ENCODE data around the gene CMSS1. TPM values are rescaled to one million over a fixed set of nuclear protein-coding genes. Genes with fewer than 3 reads are reported as not detected.

CMSS1 gene
- total and polyA plus RNA-seq, 2 of the 13 experiments (the other 11 are each of a cell fraction or from before 2014, with no cell fraction given), result 6.4 to 48.7 TPM

- TF ChIP-seq FUBP1 (CRISPR knock-in tag; IDR thresholded peaks at IDR 0.05; ENCODE audit: borderline replicate concordance), result no peak
- peak; percentile 47; the same call in 1 of the 2 replicates for TF ChIP-seq ZNF264 (CRISPR knock-in tag; IDR thresholded peaks at IDR 0.05)
- no peak for TF ChIP-seq PHF5A (CRISPR knock-in tag; IDR thresholded peaks at IDR 0.05; ENCODE audit: low read depth, unreplicated experiment)
- no peak for TF ChIP-seq FOXA1 (IDR thresholded peaks at IDR 0.05)
- no peak for TF ChIP-seq FOXA1 (CRISPR knock-in tag; IDR thresholded peaks at IDR 0.05)
- no peak for TF ChIP-seq PHF8 (CRISPR knock-in tag; IDR thresholded peaks at IDR 0.05)
- no peak for TF ChIP-seq PTBP1 (IDR thresholded peaks at IDR 0.05; ENCODE audit: low read depth, low read length, poor library complexity, severe bottlenecking)
- no peak for TF ChIP-seq KDM6A (CRISPR knock-in tag; IDR thresholded peaks at IDR 0.05; ENCODE audit: low read depth)
- TF ChIP-seq NFE2L2 (IDR thresholded peaks at IDR 0.05; ENCODE audit: low read length), result no peak
- TF ChIP-seq DDIT3 (CRISPR knock-in tag; IDR thresholded peaks at IDR 0.05), result no peak
- no peak for TF ChIP-seq ZUFSP (CRISPR knock-in tag; IDR thresholded peaks at IDR 0.05; ENCODE audit: borderline replicate concordance)
- no peak for TF ChIP-seq ZFP36L1 (CRISPR knock-in tag; IDR thresholded peaks at IDR 0.05)
- no peak for TF ChIP-seq STAT5B (CRISPR knock-in tag; IDR thresholded peaks at IDR 0.05)
- peak; percentile 39; the same call in 1 of the 2 replicates for TF ChIP-seq PHF21A (CRISPR knock-in tag; IDR thresholded peaks at IDR 0.05)
- TF ChIP-seq GMEB2 (CRISPR knock-in tag; IDR thresholded peaks at IDR 0.05; ENCODE audit: low read depth), result no peak
- TF ChIP-seq ZNF772 (CRISPR knock-in tag; IDR thresholded peaks at IDR 0.05), result no peak
- TF ChIP-seq THAP11 (CRISPR knock-in tag; IDR thresholded peaks at IDR 0.05), result 0 out of 2 replicates have a peak, but pooled peaks have one; percentile 25
- TF ChIP-seq SIN3A (IDR thresholded peaks at IDR 0.05; ENCODE audit: borderline replicate concordance, low read depth, low read length), result no peak
- TF ChIP-seq CSRNP1 (CRISPR knock-in tag; IDR thresholded peaks at IDR 0.05), result no peak
- TF ChIP-seq POGZ (CRISPR knock-in tag; IDR thresholded peaks at IDR 0.05), result peak; percentile 86
- no peak for TF ChIP-seq ZBTB1 (CRISPR knock-in tag; IDR thresholded peaks at IDR 0.05; ENCODE audit: borderline replicate concordance)
- no peak for TF ChIP-seq SMAD1 (CRISPR knock-in tag; IDR thresholded peaks at IDR 0.05; ENCODE audit: borderline replicate concordance, low read depth)
- TF ChIP-seq TBL1XR1 (IDR thresholded peaks at IDR 0.05; ENCODE audit: borderline replicate concordance, low read length, partially characterized antibody), result no peak
These were observed 280.5 kb downstream of the CMSS1 start (continued) for GRCh38 chr3:100097919-100098783.

Data from HepG2 (cell line).